Hepatocyte (in vitro differentiated cells): ENCODE results near the gene TRIM52. TPM values are rescaled to one million over a fixed set of nuclear protein-coding genes. Genes with fewer than 3 reads are reported as not detected.
"Not testable (repeated sequence)": the region's sequence is repeated elsewhere in the genome, so short reads cannot be mapped to it uniquely, and the experiment has no call there.

Experiments used
- DNase-seq: peaks from one replicate; pipeline ENCODE4 v3.0.0-alpha.2; 2016; ENCODE audit warnings: low spot score
- H2AFZ ChIP-seq: fragments of 200-600 bp; sonication (generic); 2 replicates; pipeline ENCODE4 v1.6.0; 2016; ENCODE audit warnings: antibody characterized with exemption, mild to moderate bottlenecking
- H3K27ac ChIP-seq: fragments of 200-600 bp; sonication (generic); 2 replicates; pipeline ENCODE4 v1.5.1; 2016; ENCODE audit warnings: mild to moderate bottlenecking
- H3K27me3 ChIP-seq: fragments of 200-600 bp; sonication (generic); 2 replicates; pipeline ENCODE4 v1.6.1; 2016
- H3K36me3 ChIP-seq: fragments of 200-600 bp; sonication (generic); replicated peaks from 2 replicates; pipeline ENCODE4 v1.5.1; 2016; ENCODE audit warnings: low read depth; ENCODE audit not compliant: insufficient read depth
- H3K4me1 ChIP-seq: fragments of 200-600 bp; sonication (generic); 2 replicates; pipeline ENCODE4 v1.5.1; 2016; ENCODE audit warnings: mild to moderate bottlenecking, moderate library complexity; ENCODE audit not compliant: insufficient read depth
- H3K4me2 ChIP-seq: fragments of 200-600 bp; sonication (generic); 2 replicates; pipeline ENCODE4 v1.6.0; 2016
- H3K4me3 ChIP-seq: fragments of 200-600 bp; sonication (generic); 2 replicates; pipeline ENCODE4 v1.5.1; 2016; ENCODE audit warnings: mild to moderate bottlenecking
- H3K79me2 ChIP-seq: fragments of 200-600 bp; sonication (generic); 2 replicates; pipeline ENCODE4 v1.6.0; 2017; ENCODE audit warnings: mild to moderate bottlenecking
- H3K9me2 ChIP-seq: fragments of 200-600 bp; sonication (generic); replicated peaks from 2 replicates; pipeline ENCODE4 v1.6.0; 2017; ENCODE audit warnings: mild to moderate bottlenecking; ENCODE audit not compliant: insufficient read depth
- H3K9me3 ChIP-seq: fragments of 200-600 bp; sonication (generic); 2 replicates; pipeline ENCODE4 v1.5.1; 2016; ENCODE audit warnings: low read depth, mild to moderate bottlenecking
- H4K20me1 ChIP-seq: fragments of 200-600 bp; sonication (generic); 2 replicates; pipeline ENCODE4 v1.6.0; 2016; ENCODE audit warnings: mild to moderate bottlenecking; ENCODE audit not compliant: insufficient read depth, poor library complexity, severe bottlenecking
- CTCF ChIP-seq: fragments of 200-600 bp; sonication (generic); IDR thresholded peaks from 2 replicates; pipeline ENCODE4 v1.5.1; 2016; ENCODE audit warnings: antibody characterized with exemption, mild to moderate bottlenecking; ENCODE audit not compliant: poor library complexity
- EZH2 ChIP-seq: fragments of 200-600 bp; sonication (generic); IDR thresholded peaks from 2 replicates; pipeline ENCODE4 v1.6.1; 2016; ENCODE audit warnings: antibody characterized with exemption, mild to moderate bottlenecking, borderline replicate concordance
- EZH2phosphoT487 ChIP-seq: fragments of 200-600 bp; sonication (generic); IDR thresholded peaks from one replicate; pipeline ENCODE4 v1.6.1; 2018; ENCODE audit warnings: antibody characterized with exemption, mild to moderate bottlenecking, low read depth, moderate library complexity; ENCODE audit not compliant: unreplicated experiment, severe bottlenecking
- WGBS: methylation state at CpG from one replicate; pipeline ENCODE4 v1.1.6; 2016; ENCODE audit warnings: low lambda C conversion rate; ENCODE audit errors: missing lambda C conversion rate; 5-methylcytosine and 5-hydroxymethylcytosine counted together
- polyA plus RNA-seq: library from polyadenylated mRNA; unstranded; fragments of >200 nt; fragmentation: Nextera tagmentation; extraction: Ambion mirVana; gene quantifications from 2 replicates; pipeline ENCODE4 v1.2.1, GENCODE V29; 2016
- total RNA-seq: library from RNA; depleted of rRNA; stranded (reverse); fragments of >200 nt; gene quantifications from 2 replicates; pipeline ENCODE4 v1.2.3, GENCODE V29; 2014

TRIM52 gene
- total and polyA plus RNA-seq, 2 experiments from 2014 or later, result 9.9 to 13.2 TPM

GRCh38 chr5:181271081-181271480 lies 10.1 kb upstream of the TRIM52 start:
- H3K36me3 ChIP-seq, result no peaks in the 10 kb centered on the region
- no peaks in the 10 kb centered on the region for H3K9me3 ChIP-seq
- peaks cover 3% of the 10 kb centered on the region for H3K79me2 ChIP-seq
- DNase-seq, result no peak
- H3K27ac ChIP-seq, result no peak overlapping the region
- no peak overlapping the region for H2AFZ ChIP-seq
- no peaks in the 10 kb centered on the region for H3K27me3 ChIP-seq
- no peak overlapping the region for H3K4me3 ChIP-seq
- H3K4me2 ChIP-seq, result no peak overlapping the region
- WGBS, result 90% methylated on average over 3 of the region's 3 CpGs
- TF ChIP-seq EZH2phosphoT487, result no peak
- no peak for TF ChIP-seq EZH2
- no peak for TF ChIP-seq CTCF
- no peaks in the 10 kb centered on the region for H3K4me1 ChIP-seq
- H3K9me2 ChIP-seq, result no peaks in the 10 kb centered on the region
- no peaks in the 10 kb centered on the region for H4K20me1 ChIP-seq

- DNase-seq, H4K20me1 ChIP-seq, H3K36me3 ChIP-seq, H3K4me1 ChIP-seq, H3K9me2 ChIP-seq, H3K9me3 ChIP-seq, H3K79me2 ChIP-seq, H3K4me3 ChIP-seq, H3K27me3 ChIP-seq, H3K4me2 ChIP-seq: not testable (repeated sequence)
- H3K27ac ChIP-seq, result peak overlapping the region; percentile 83
- WGBS, result 76% methylated on average over 12 of the region's 12 CpGs
- H2AFZ ChIP-seq, result peak overlapping the region; percentile 50
Observed at GRCh38 chr5:181267907-181268306, 7.0 kb upstream of the TRIM52 start.

GRCh38 chr5:181267291-181267904 lies 6.5 kb upstream of the TRIM52 start:
- H3K27me3 ChIP-seq, H3K9me2 ChIP-seq, H3K9me3 ChIP-seq, H3K4me3 ChIP-seq, H4K20me1 ChIP-seq, H3K4me2 ChIP-seq, H3K36me3 ChIP-seq, H3K4me1 ChIP-seq: not testable (repeated sequence)
- H3K79me2 ChIP-seq, result peaks cover 13% of the 10 kb centered on the region
- peak overlapping the region; percentile 50 for H2AFZ ChIP-seq
- peak; percentile 13 for TF ChIP-seq CTCF
- H3K27ac ChIP-seq, result peak overlapping the region; percentile 83
- WGBS, result 19% methylated on average over 8 of the region's 8 CpGs
- peak; percentile 23 for DNase-seq

DNA sequence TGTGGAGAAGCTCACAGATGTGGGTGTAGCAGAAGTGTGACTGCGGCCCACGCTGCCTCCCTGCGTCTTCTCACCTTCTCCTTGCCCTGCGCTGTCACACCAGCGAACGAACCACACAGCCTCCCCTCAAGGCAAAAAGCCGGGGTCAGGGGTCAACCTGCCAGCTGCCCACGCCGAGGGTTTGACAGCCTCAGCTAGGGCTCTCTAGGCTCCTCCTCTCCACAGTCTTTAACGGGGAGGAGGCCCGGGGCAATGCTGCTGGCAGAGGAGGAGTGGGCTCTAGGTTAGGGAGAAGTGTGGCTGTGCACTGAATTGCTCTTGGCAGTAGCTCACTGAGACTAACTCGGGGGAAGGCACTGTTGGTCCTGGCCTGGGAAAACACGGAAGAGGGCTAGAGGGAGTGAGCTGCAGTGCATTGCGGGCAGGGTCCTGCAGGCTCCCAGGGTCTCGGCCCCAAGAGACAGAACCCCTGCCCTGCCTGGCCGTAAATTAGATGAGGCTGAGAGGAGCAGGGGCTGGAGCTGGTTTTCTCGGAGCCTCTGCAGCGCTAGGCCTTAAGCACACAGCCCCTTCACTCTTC lies 4.2 kb upstream of the TRIM52 start:
- Histone ChIP-seq H3K36me3 (no peaks in the 10 kb centered on the region), H3K27ac (no peak overlapping the region), H3K27me3 (no peaks in the 10 kb centered on the region), H4K20me1 (no peaks in the 10 kb centered on the region), H3K4me2 (no peak overlapping the region), H3K9me2 (no peaks in the 10 kb centered on the region), H3K9me3 (no peaks in the 10 kb centered on the region), H3K4me3 (no peak overlapping the region), H3K4me1 (peaks cover 3% of the 10 kb centered on the region), H2AFZ (no peak overlapping the region), H3K79me2 (peaks cover 20% of the 10 kb centered on the region)
- no peak for DNase-seq
- TF ChIP-seq CTCF, result no peak
- no peak for TF ChIP-seq EZH2phosphoT487
- TF ChIP-seq EZH2, result no peak
- WGBS, result 74% methylated on average over 18 of the region's 18 CpGs
